Body of pancreas (tissue), 4 donors: ENCODE measurements around the gene CHRNB4. TPM values are rescaled to one million over a fixed set of nuclear protein-coding genes. Genes with fewer than 3 reads are reported as not detected.

Experiments used
- ATAC-seq: fragments of 150-250 bp; one replicate; pipeline ENCODE4 v1.9.1; 2016
- DNase-seq, 4 donors: peaks; one replicate each; pipeline ENCODE4 v3.0.0-alpha.2; 2019
- H3K27ac ChIP-seq, 4 donors: fragments of 200-600 bp; sonication (generic); 1 replicate in 3 of 4; 2 replicates in 1 of 4; pipeline versions ENCODE4 v1.5.1 to v1.6.1; 2016 to 2019; ENCODE audit warnings: mild to moderate bottlenecking in 1 of 4, mixed read lengths in 1 of 4, moderate library complexity in 1 of 4
- H3K27me3 ChIP-seq, 2 donors: fragments of 200-600 bp; sonication (generic); one replicate each; pipeline ENCODE4 v1.6.0; 2016; ENCODE audit warnings: mild to moderate bottlenecking in 1 of 2
- H3K36me3 ChIP-seq, 2 donors: fragments of 200-600 bp; sonication (generic); replicated peaks in 1 of 2; 2 replicates each; pipeline ENCODE4 v1.5.1; 2016; ENCODE audit warnings: low read depth in 2 of 2; ENCODE audit not compliant: insufficient read depth in 1 of 2
- H3K4me1 ChIP-seq: fragments of 200-600 bp; sonication (generic); one replicate; pipeline ENCODE4 v1.6.0; 2016
- H3K4me3 ChIP-seq, 2 donors: fragments of 200-600 bp; sonication (generic); 1 replicate in 1 of 2; 2 replicates in 1 of 2; pipeline ENCODE4 v1.5.1; 2016 to 2019
- H3K9me3 ChIP-seq, 3 donors: fragments of 200-600 bp; sonication (generic); 1 replicate in 2 of 3; 2 replicates in 1 of 3; pipeline ENCODE4 v1.5.1; 2016
- CTCF ChIP-seq, 7 experiments: fragments of 450-650 bp in 4 of 7; fragments of 200-600 bp in 3 of 7; sonication (generic) in 3 of 7; IDR thresholded peaks; one replicate each; pipeline ENCODE4 v1.5.1; 2016 to 2019; ENCODE audit warnings: antibody characterized with exemption in 7 of 7
- POLR2A ChIP-seq, 3 donors: fragments of 450-650 bp; IDR thresholded peaks; one replicate each; pipeline ENCODE4 v1.6.1; 2016; ENCODE audit warnings: antibody characterized with exemption in 3 of 3, mild to moderate bottlenecking in 2 of 3
- WGBS, 2 donors: methylation state at CpG; one replicate each; pipeline ENCODE4 v1.1.5; 2017; 5-methylcytosine and 5-hydroxymethylcytosine counted together
- intact Hi-C: fragments of 100-400 bp; cut with DNase I; formaldehyde crosslinking; loops from one replicate; pipeline ENCODE4 v1.15.1; 2023
- total RNA-seq, 2 donors: library from RNA; depleted of rRNA; stranded (reverse); fragments of >200 nt; gene quantifications; one replicate each; pipeline ENCODE4 v1.1.0, GENCODE V29; 2016

CHRNB4 gene
- total RNA-seq, 2 donors from 2014 or later = not detected

DNA sequence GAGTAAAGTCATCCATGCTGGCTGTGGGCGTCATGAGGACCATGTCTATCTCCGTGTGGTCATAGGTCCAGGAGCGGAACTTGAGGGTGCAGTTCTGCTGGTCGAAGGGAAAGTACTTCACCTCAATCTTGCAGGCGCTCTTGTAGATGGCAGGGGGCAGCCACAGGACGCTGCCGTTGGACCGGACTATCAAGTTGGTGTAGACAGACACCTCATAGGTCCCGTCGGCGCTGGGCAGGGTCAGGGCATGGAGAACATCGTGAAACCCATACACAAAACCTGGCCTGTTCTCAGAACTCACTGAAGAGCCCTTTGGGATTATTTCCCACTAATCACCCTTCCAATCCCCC is 11.3 kb downstream of the CHRNB4 start:
- ATAC-seq (no peak), DNase-seq (no peak)
- Histone ChIP-seq H3K36me3 (no peaks in the 10 kb centered on the region), H3K4me1 (no peaks in the 10 kb centered on the region), H3K4me3 (no peak overlapping the region), H3K27ac (no peak overlapping the region), H3K9me3 (peaks cover 0 to 4% (median 0%) of the 10 kb centered on the region in 3 donors), H3K27me3 (no peaks in the 10 kb centered on the region)
- intact Hi-C loops = loop anchor here (10.0 kb wide), 1 partner anchor 75 kb away; no protein-coding TSS in a partner anchor
- WGBS, 2 donors = 83 to 84% methylated on average over 12 of the region's 12 CpGs
- no peak for TF ChIP-seq CTCF (IDR thresholded peaks at IDR 0.05)
- TF ChIP-seq POLR2A (IDR thresholded peaks at IDR 0.05) = no peak

- no peak for TF ChIP-seq CTCF (IDR thresholded peaks at IDR 0.05)
- no peak for TF ChIP-seq POLR2A (IDR thresholded peaks at IDR 0.05)
- DNase-seq (no peak), ATAC-seq (no peak)
- Histone ChIP-seq H3K4me1 (no peaks in the 10 kb centered on the region), H3K27ac (no peak overlapping the region), H3K36me3 (no peaks in the 10 kb centered on the region), H3K4me3 (no peak overlapping the region), H3K27me3 (no peaks in the 10 kb centered on the region), H3K9me3 (peaks cover 0 to 4% (median 0%) of the 10 kb centered on the region in 3 donors)
- WGBS, 2 donors = 83% methylated on average over 26 to 29 of the region's 29 CpGs
- intact Hi-C loops = loop anchor here (10.0 kb wide), 1 partner anchor 76 kb away; no protein-coding TSS in a partner anchor
These were observed 11.8 kb downstream of the CHRNB4 start for GRCh38 chr15:78629031-78629715.

GRCh38 chr15:78628227-78628626 is 12.8 kb downstream of the CHRNB4 start:
- DNase-seq (no peak), ATAC-seq (no peak)
- no peak for TF ChIP-seq POLR2A (IDR thresholded peaks at IDR 0.05)
- no peak for TF ChIP-seq CTCF (IDR thresholded peaks at IDR 0.05)
- Histone ChIP-seq H3K4me1 (no peaks in the 10 kb centered on the region), H3K27ac (no peak overlapping the region), H3K36me3 (no peaks in the 10 kb centered on the region), H3K9me3 (no peaks in the 10 kb centered on the region), H3K27me3 (no peaks in the 10 kb centered on the region), H3K4me3 (no peak overlapping the region)
- intact Hi-C loops = loop anchor here (10.0 kb wide), 1 partner anchor 77 kb away; no protein-coding TSS in a partner anchor
- WGBS, 2 donors = 52 to 58% methylated on average over 6 of the region's 6 CpGs

DNA sequence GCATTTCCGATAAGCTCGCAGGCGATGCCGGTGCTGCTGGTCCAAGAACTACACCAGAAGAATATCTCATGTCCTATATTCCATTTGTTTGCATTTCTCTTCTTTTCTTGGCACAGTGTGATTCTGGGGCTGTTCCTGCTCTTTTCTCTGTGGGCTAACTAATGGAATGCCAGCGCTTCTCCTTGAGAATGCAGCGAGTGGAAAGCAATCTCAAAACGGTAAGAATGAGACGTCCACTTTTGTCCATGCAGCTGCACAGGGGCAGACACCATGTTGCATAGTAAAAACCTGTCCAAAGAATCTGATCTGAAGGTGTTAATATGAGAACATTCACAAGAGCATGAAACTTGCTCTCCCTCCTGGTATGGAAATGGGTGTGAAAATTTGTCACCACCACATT is 13.7 kb downstream of the CHRNB4 start:
- DNase-seq (no peak), ATAC-seq (no peak)
- intact Hi-C loops = loop anchor here (10.0 kb wide), 1 partner anchor 77 kb away; no protein-coding TSS in a partner anchor
- Histone ChIP-seq H3K4me1 (no peaks in the 10 kb centered on the region), H3K9me3 (no peaks in the 10 kb centered on the region), H3K4me3 (no peak overlapping the region), H3K27ac (no peak overlapping the region), H3K27me3 (no peaks in the 10 kb centered on the region), H3K36me3 (no peaks in the 10 kb centered on the region)
- WGBS, 2 donors = 35 to 63% methylated on average over 8 of the region's 8 CpGs
- TF ChIP-seq POLR2A (IDR thresholded peaks at IDR 0.05) (no peak), CTCF (IDR thresholded peaks at IDR 0.05) (no peak)
